ENCODE measurements around the gene CC2D2A.
A peak's percentile ranks its signal among the peaks of the same experiment; 100 is the strongest.

CC2D2A gene

GRCh38 chr4:15649914-15650545 lies 180.3 kb downstream of the CC2D2A start:
- H3K4me3 ChIP-seq (ENCODE audit: low read length), result no peak overlapping the region
- peak; percentile 68 for TF ChIP-seq CTCF (conservative IDR thresholded peaks at IDR 0.05; ENCODE audit: low read length)
- DNase-seq (ENCODE audit: low read depth), result peak; percentile 51
